Ovary (tissue), 9 donors: Measurements from ENCODE around the gene BSN. TPM values are rescaled to one million over a fixed set of nuclear protein-coding genes. Genes with fewer than 3 reads are reported as not detected.

Experiments used
- DNase-seq, 5 donors: peaks; one replicate each; pipeline ENCODE4 v3.0.0-alpha.2; 2019 to 2020
- H3K27ac ChIP-seq, 2 donors: fragments of 200-600 bp; one replicate each; pipeline versions ENCODE4 v1.5.1 to v1.8.0; 2019 to 2022
- H3K27me3 ChIP-seq: fragments of 200-600 bp; one replicate; pipeline ENCODE4 v1.8.0; 2022
- H3K36me3 ChIP-seq: fragments of 200-600 bp; sonication (generic); one replicate; pipeline ENCODE4 v1.5.1; 2019
- H3K4me1 ChIP-seq: one replicate; pipeline ENCODE4 v1.8.1; 2013; ENCODE audit warnings: mild to moderate bottlenecking, moderate library complexity; ENCODE audit not compliant: insufficient read depth
- H3K4me3 ChIP-seq: fragments of 200-600 bp; sonication (generic); one replicate; pipeline ENCODE4 v1.5.1; 2017
- H3K9me3 ChIP-seq, 2 donors: fragments of 200-600 bp in 1 of 2; sonication (generic) in 1 of 2; one replicate each; pipeline versions ENCODE4 v1.5.1 to v1.8.1; 2013 to 2019; ENCODE audit warnings: mild to moderate bottlenecking in 1 of 2, moderate library complexity in 1 of 2
- CTCF ChIP-seq, 3 donors: fragments of 450-650 bp in 2 of 3; fragments of 200-600 bp in 1 of 3; IDR thresholded peaks; one replicate each; pipeline versions ENCODE4 v1.5.1 to v1.8.0; 2016 to 2022; ENCODE audit warnings: antibody characterized with exemption in 3 of 3, mild to moderate bottlenecking in 1 of 3
- EP300 ChIP-seq: sonication (generic); formaldehyde crosslinking; IDR thresholded peaks from one replicate; pipeline ENCODE4 v1.6.1; 2017; ENCODE audit warnings: antibody characterized with exemption
- POLR2A ChIP-seq: fragments of 450-650 bp; IDR thresholded peaks from one replicate; pipeline ENCODE4 v1.6.1; 2017; ENCODE audit warnings: antibody characterized with exemption, mild to moderate bottlenecking, moderate library complexity
- WGBS, 3 donors: extraction: QIAGEN DNeasy Blood & Tissue Kit in 1 of 3; methylation state at CpG; one replicate each; pipeline versions ENCODE4 v1.1.5 to v1.1.7; 2013 to 2017; 5-methylcytosine and 5-hydroxymethylcytosine counted together
- intact Hi-C, 4 donors: fragments of 100-400 bp; cut with DNase I; formaldehyde crosslinking; loops; one replicate each; pipeline versions ENCODE4 v1.11.0 to v1.15.1; 2022 to 2023
- polyA plus RNA-seq, 2 donors: library from polyadenylated mRNA; stranded (reverse); fragments of 200-250 nt in 1 of 2; fragments of 350-450 nt in 1 of 2; fragmentation: Illumina TruSeq in 1 of 2; extraction: RNeasy Lipid Tissue Mini Kit (QIAGEN cat#74804) in 1 of 2; gene quantifications; one replicate each; pipeline ENCODE4 v1.2.3, GENCODE V29; 2013 to 2014
- total RNA-seq, 7 donors: library from RNA; depleted of rRNA in 2 of 7; stranded (reverse); fragments of >200 nt in 2 of 7; fragmentation: NEBNext Ultra II Directional in 3 of 7; extraction: Animal tissue kit (Norgen Biotek cat#: 25700) in 3 of 7; gene quantifications; one replicate each; pipeline versions ENCODE4 v1.1.0 to v1.2.4, GENCODE V29; 2016 to 2023
- donor health status: DM: no; HTN: no; CAD: no; lungs with moderate emphysema.
- donor health status: DM: no; HTN: no; CAD: no.
- donor health status: Bipolar disorder and iron deficiency.
- donor health status: DM: yes; HTN: yes; CAD: no.
- donor health status: DM: no; HTN: no; CAD: no.
- donor health status: DM: yes; HTN: yes; CAD: no.

Gene BSN
- total and polyA plus RNA-seq, 9 donors = 0.12 to 3.5 (median 0.77) TPM

GRCh38 chr3:49667701-49668413 is 113.6 kb downstream of the BSN start:
- no peaks in the 10 kb centered on the region for H3K27me3 ChIP-seq

GRCh38 chr3:49668414-49668797 is 114.1 kb downstream of the BSN start:
- no peaks in the 10 kb centered on the region for H3K9me3 ChIP-seq
- no peak overlapping the region for H3K4me3 ChIP-seq
- no peaks in the 10 kb centered on the region for H3K36me3 ChIP-seq
- H3K27me3 ChIP-seq = no peaks in the 10 kb centered on the region
- peaks cover 4% of the 10 kb centered on the region for H3K4me1 ChIP-seq
- H3K27ac ChIP-seq = no peak overlapping the region
- no peak for DNase-seq
- intact Hi-C loops = loop anchor here in 2 of 4 donors (5.0 kb wide), 2 partner anchors 111 to 121 kb away; no protein-coding TSS in a partner anchor
- 15 to 24% (median 24%) methylated on average over 5 of the region's 5 CpGs for WGBS, 3 donors
- TF ChIP-seq EP300 (no peak), POLR2A (no peak), CTCF (IDR thresholded peaks at IDR 0.05) (no peak)

More at GRCh38 chr3:49667701-49668413, 113.6 kb downstream of the BSN start:
- Histone ChIP-seq H3K4me3 (no peak overlapping the region), H3K27ac (no peak overlapping the region), H3K36me3 (no peaks in the 10 kb centered on the region), H3K4me1 (no peaks in the 10 kb centered on the region), H3K9me3 (no peaks in the 10 kb centered on the region)
- no peak for DNase-seq
- no peak for TF ChIP-seq CTCF (IDR thresholded peaks at IDR 0.05)
- no peak for TF ChIP-seq EP300
- TF ChIP-seq POLR2A = no peak
- intact Hi-C loops = loop anchor here in 2 of 4 donors (5.0 kb wide), 2 partner anchors 111 to 121 kb away; no protein-coding TSS in a partner anchor
- WGBS, 3 donors = 68 to 72% (median 70%) methylated on average over 25 of the region's 25 CpGs

GRCh38 chr3:49668861-49669260 is 114.6 kb downstream of the BSN start:
- TF ChIP-seq POLR2A = no peak
- no peak for TF ChIP-seq EP300
- DNase-seq = no peak
- 56 to 73% (median 57%) methylated on average over 5 of the region's 5 CpGs for WGBS, 3 donors
- H3K27ac ChIP-seq = no peak overlapping the region
- H3K27me3 ChIP-seq = no peaks in the 10 kb centered on the region
- no peak overlapping the region for H3K4me3 ChIP-seq
- no peaks in the 10 kb centered on the region for H3K36me3 ChIP-seq
- intact Hi-C loops = loop anchor here in 2 of 4 donors (5.0 kb wide), 2 partner anchors 112 to 122 kb away; no protein-coding TSS in a partner anchor
- peaks cover 5% of the 10 kb centered on the region for H3K4me1 ChIP-seq
- no peaks in the 10 kb centered on the region for H3K9me3 ChIP-seq

- no peak overlapping the region for H3K27ac ChIP-seq
- 67 to 78% (median 67%) methylated on average over 3 of the region's 3 CpGs for WGBS, 3 donors
- no peaks in the 10 kb centered on the region for H3K27me3 ChIP-seq
- intact Hi-C loops = loop anchor here in 2 of 4 donors (5.0 kb wide), 2 partner anchors 112 to 122 kb away; no protein-coding TSS in a partner anchor
- H3K4me1 ChIP-seq = peaks cover 5% of the 10 kb centered on the region
- H3K4me3 ChIP-seq = no peak overlapping the region
- DNase-seq = no peak
- no peak for TF ChIP-seq EP300
- TF ChIP-seq CTCF (IDR thresholded peaks at IDR 0.05) = no peak
- TF ChIP-seq POLR2A = no peak
- no peaks in the 10 kb centered on the region for H3K36me3 ChIP-seq
- no peaks in the 10 kb centered on the region for H3K9me3 ChIP-seq
These were observed 115.1 kb downstream of the BSN start for GRCh38 chr3:49669352-49669751.

- intact Hi-C loops = loop anchor here in 2 of 4 donors (5.0 kb wide), 2 partner anchors 129 to 134 kb away; no protein-coding TSS in a partner anchor
- H3K27ac ChIP-seq = no peak overlapping the region
- no peaks in the 10 kb centered on the region for H3K36me3 ChIP-seq
- TF ChIP-seq POLR2A = no peak
- no peak for TF ChIP-seq EP300
- TF ChIP-seq CTCF (IDR thresholded peaks at IDR 0.05) = no peak
- WGBS, 3 donors = 57 to 71% (median 61%) methylated on average over 6 of the region's 6 CpGs
- H3K4me3 ChIP-seq = no peak overlapping the region
- no peak for DNase-seq
- H3K4me1 ChIP-seq = peaks cover 10% of the 10 kb centered on the region
- no peaks in the 10 kb centered on the region for H3K27me3 ChIP-seq
- H3K9me3 ChIP-seq = no peaks in the 10 kb centered on the region
These were observed 116.6 kb downstream of the BSN start for GRCh38 chr3:49670940-49671290.
